Renal cortex interstitium (tissue), 11 donors: ENCODE data around the gene POLA2. TPM values are rescaled to one million over a fixed set of nuclear protein-coding genes. Genes with fewer than 3 reads are reported as not detected.

Experiments
- DNase-seq, 11 donors: peaks; one replicate each; pipeline ENCODE4 v3.0.0-alpha.2; 2013; ENCODE audit warnings: low read depth in 9 of 11, low spot score in 4 of 11; ENCODE audit errors: extremely low read depth in 1 of 11
- polyA plus RNA-seq, 3 donors: library from polyadenylated mRNA; unstranded; fragments of 120-200 nt; gene quantifications; one replicate each; pipeline ENCODE4 v1.2.1, GENCODE V29; 2013; ENCODE audit not compliant: insufficient read length in 3 of 3

POLA2 gene
- polyA plus RNA-seq, 3 donors = 23.8 to 31.1 (median 27.8) TPM

- DNase-seq = no peak
Observed at GRCh38 chr11:65275906-65276305, 14.1 kb downstream of the POLA2 start.

GRCh38 chr11:65277631-65278277, 16.0 kb downstream of the POLA2 start:
- DNase-seq = no peak

GRCh38 chr11:65278356-65278755, 16.6 kb downstream of the POLA2 start:
- no peak for DNase-seq

GRCh38 chr11:65279279-65279678, 17.5 kb downstream of the POLA2 start:
- no peak for DNase-seq

- DNase-seq = no peak
Observed at GRCh38 chr11:65279741-65280440, 18.1 kb downstream of the POLA2 start.

GRCh38 chr11:65280646-65281045, 18.9 kb downstream of the POLA2 start:
- no peak for DNase-seq

GRCh38 chr11:65286686-65287085, 24.9 kb downstream of the POLA2 start:
- DNase-seq = no peak

GRCh38 chr11:65287601-65288000, 25.8 kb downstream of the POLA2 start:
- no peak for DNase-seq

- no peak for DNase-seq
Observed at GRCh38 chr11:65288706-65289536, 27.2 kb downstream of the POLA2 start.

GRCh38 chr11:65290448-65291165, 28.8 kb downstream of the POLA2 start:
- peak in 3 of 11 donors; percentile 34 to 59 (median 47) for DNase-seq

GRCh38 chr11:65291613-65292012, 29.9 kb downstream of the POLA2 start:
- DNase-seq = no peak

- no peak for DNase-seq
Observed at GRCh38 chr11:65292890-65293289, 31.1 kb downstream of the POLA2 start.

GRCh38 chr11:65293909-65294381, 32.2 kb downstream of the POLA2 start:
- DNase-seq = peak in 4 of 11 donors; percentile 63 to 78 (median 72)

GRCh38 chr11:65295001-65295400, 33.2 kb downstream of the POLA2 start:
- DNase-seq = no peak

GRCh38 chr11:65295571-65296341, 34.0 kb downstream of the POLA2 start:
- no peak for DNase-seq

GRCh38 chr11:65297026-65297672, 35.4 kb downstream of the POLA2 start:
- DNase-seq = no peak

- DNase-seq = peak in 1 of 11 donors; percentile 62
Observed at GRCh38 chr11:65298131-65298535, 36.4 kb downstream of the POLA2 start.

GRCh38 chr11:65298655-65299179, 37.0 kb downstream of the POLA2 start:
- DNase-seq = peak in 4 of 11 donors; percentile 76 to 86 (median 78)
